HepG2 (cell line): ENCODE results near the gene LDLRAD4.

Experiments used
- NBN ChIP-seq: fragments of 450-650 bp; conservative IDR thresholded peaks from 2 replicates; pipeline ENCODE4 v1.6.1; 2017
- STAT5B ChIP-seq: sonication (generic); formaldehyde crosslinking; IDR thresholded peaks from 2 replicates; pipeline ENCODE4 v1.4.0; 2020; ENCODE audit warnings: missing genetic modification reagents
- YY1 ChIP-seq: IDR thresholded peaks from 2 replicates; pipeline ENCODE4 v1.6.1; 2011; ENCODE audit warnings: low read length, low read depth, moderate library complexity, mild to moderate bottlenecking; ENCODE audit not compliant: insufficient read depth, insufficient replicate concordance
- ZKSCAN1 ChIP-seq: fragments of 150-350 bp; IDR thresholded peaks from 2 replicates; pipeline ENCODE4 v1.6.1; 2014; ENCODE audit warnings: low read length
- TF ChIP-seq, protein P1 (sequence below): sonication (generic); formaldehyde crosslinking; IDR thresholded peaks from 2 replicates; pipeline ENCODE4 v1.5.0; 2020; ENCODE audit warnings: mild to moderate bottlenecking, missing genetic modification reagents, moderate library complexity

DNA sequence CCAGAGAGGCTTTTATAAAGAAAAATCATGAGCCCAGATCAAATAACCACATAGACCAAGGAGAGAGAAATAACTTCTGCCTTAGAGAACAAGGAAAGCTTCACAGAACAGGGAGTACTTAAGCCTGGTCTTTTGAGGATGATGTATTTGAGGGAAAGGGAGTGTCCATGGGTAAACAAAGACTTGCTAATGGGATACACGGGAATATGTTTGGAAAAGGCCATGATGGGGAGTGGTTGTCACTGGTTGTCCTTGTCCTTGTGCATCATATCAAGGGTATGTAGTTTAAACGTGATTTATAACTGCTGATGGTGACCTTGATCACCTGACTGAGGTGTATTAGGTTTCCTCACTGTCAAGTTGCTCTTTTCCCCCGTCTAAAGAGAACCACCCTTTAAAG, 337.9 kb downstream of the LDLRAD4 start:
- TF ChIP-seq ZKSCAN1, result no peak
- TF ChIP-seq YY1, result no peak
- no peak for TF ChIP-seq STAT5B
- TF ChIP-seq NBN, result no peak
- TF ChIP-seq, protein P1, sequence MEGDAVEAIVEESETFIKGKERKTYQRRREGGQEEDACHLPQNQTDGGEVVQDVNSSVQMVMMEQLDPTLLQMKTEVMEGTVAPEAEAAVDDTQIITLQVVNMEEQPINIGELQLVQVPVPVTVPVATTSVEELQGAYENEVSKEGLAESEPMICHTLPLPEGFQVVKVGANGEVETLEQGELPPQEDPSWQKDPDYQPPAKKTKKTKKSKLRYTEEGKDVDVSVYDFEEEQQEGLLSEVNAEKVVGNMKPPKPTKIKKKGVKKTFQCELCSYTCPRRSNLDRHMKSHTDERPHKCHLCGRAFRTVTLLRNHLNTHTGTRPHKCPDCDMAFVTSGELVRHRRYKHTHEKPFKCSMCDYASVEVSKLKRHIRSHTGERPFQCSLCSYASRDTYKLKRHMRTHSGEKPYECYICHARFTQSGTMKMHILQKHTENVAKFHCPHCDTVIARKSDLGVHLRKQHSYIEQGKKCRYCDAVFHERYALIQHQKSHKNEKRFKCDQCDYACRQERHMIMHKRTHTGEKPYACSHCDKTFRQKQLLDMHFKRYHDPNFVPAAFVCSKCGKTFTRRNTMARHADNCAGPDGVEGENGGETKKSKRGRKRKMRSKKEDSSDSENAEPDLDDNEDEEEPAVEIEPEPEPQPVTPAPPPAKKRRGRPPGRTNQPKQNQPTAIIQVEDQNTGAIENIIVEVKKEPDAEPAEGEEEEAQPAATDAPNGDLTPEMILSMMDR (CRISPR knock-in tag), result no peak
